ENCODE data around the gene POLA1.
"Not testable (repeated sequence)": the region's sequence is repeated elsewhere in the genome, so short reads cannot be mapped to it uniquely, and the experiment has no call there.

POLA1 gene

GRCh38 chrX:24799078-24799477 is 105.4 kb downstream of the POLA1 start:
- no peak for DNase-seq

GRCh38 chrX:24799565-24799964 is 105.8 kb downstream of the POLA1 start:
- no peak for DNase-seq

GRCh38 chrX:24805201-24805600 is 111.5 kb downstream of the POLA1 start:
- DNase-seq = no peak

- DNase-seq = not testable (repeated sequence)
Observed at GRCh38 chrX:24819807-24820206, 126.1 kb downstream of the POLA1 start.

- DNase-seq = no peak
Observed at GRCh38 chrX:24828147-24828546, 134.4 kb downstream of the POLA1 start.

GRCh38 chrX:24828600-24828999 is 134.9 kb downstream of the POLA1 start:
- DNase-seq = no peak

GRCh38 chrX:24833695-24834094 is 140.0 kb downstream of the POLA1 start:
- no peak for DNase-seq

- no peak for DNase-seq
Observed at GRCh38 chrX:24837966-24838365, 144.2 kb downstream of the POLA1 start.

- DNase-seq = peak; percentile 15 to 21
Observed at GRCh38 chrX:24838629-24839028, 144.9 kb downstream of the POLA1 start.

GRCh38 chrX:24839331-24839730 is 145.6 kb downstream of the POLA1 start:
- DNase-seq = no peak

- no peak for DNase-seq
Observed at GRCh38 chrX:24842486-24842885, 148.8 kb downstream of the POLA1 start.

- DNase-seq = no peak
Observed at GRCh38 chrX:24846550-24847150, 152.9 kb downstream of the POLA1 start.

- DNase-seq = no peak
Observed at GRCh38 chrX:24851289-24851688, 157.6 kb downstream of the POLA1 start.

- no peak for DNase-seq
Observed at GRCh38 chrX:24851780-24852179, 158.1 kb downstream of the POLA1 start.

GRCh38 chrX:24858004-24858746 is 164.5 kb downstream of the POLA1 start:
- peak; percentile 0 to 10 for DNase-seq

GRCh38 chrX:24859211-24859841 is 165.6 kb downstream of the POLA1 start:
- DNase-seq = no peak

- DNase-seq = no peak
Observed at GRCh38 chrX:24860140-24860539, 166.4 kb downstream of the POLA1 start.

GRCh38 chrX:24862343-24862742 is 168.6 kb downstream of the POLA1 start:
- no peak for DNase-seq

- DNase-seq = not testable (repeated sequence)
Observed at GRCh38 chrX:24863779-24864178, 170.1 kb downstream of the POLA1 start.

- no peak for DNase-seq
Observed at GRCh38 chrX:24870143-24870542, 176.4 kb downstream of the POLA1 start.

- no peak for DNase-seq
Observed at GRCh38 chrX:24874604-24875247, 181.0 kb downstream of the POLA1 start.

GRCh38 chrX:24876530-24877287 is 183.0 kb downstream of the POLA1 start:
- no peak for DNase-seq

GRCh38 chrX:24877288-24877664 is 183.6 kb downstream of the POLA1 start:
- DNase-seq = no peak

Data from inflammatory macrophage (primary cell).